Head of caudate nucleus (tissue), 42 donors: Measurements from ENCODE around the gene ATP2B3.

Experiments
- DNase-seq, 42 donors: peaks; one replicate each; pipeline versions ENCODE4 v3.0.0 to v3.0.0-alpha.2; 2020 to 2021; ENCODE audit warnings: mixed read lengths in 7 of 42
- intact Hi-C: fragments of 100-400 bp; cut with DNase I; formaldehyde crosslinking; loops from one replicate; pipeline ENCODE4 v1.15.0; 2022

ATP2B3 gene

DNA sequence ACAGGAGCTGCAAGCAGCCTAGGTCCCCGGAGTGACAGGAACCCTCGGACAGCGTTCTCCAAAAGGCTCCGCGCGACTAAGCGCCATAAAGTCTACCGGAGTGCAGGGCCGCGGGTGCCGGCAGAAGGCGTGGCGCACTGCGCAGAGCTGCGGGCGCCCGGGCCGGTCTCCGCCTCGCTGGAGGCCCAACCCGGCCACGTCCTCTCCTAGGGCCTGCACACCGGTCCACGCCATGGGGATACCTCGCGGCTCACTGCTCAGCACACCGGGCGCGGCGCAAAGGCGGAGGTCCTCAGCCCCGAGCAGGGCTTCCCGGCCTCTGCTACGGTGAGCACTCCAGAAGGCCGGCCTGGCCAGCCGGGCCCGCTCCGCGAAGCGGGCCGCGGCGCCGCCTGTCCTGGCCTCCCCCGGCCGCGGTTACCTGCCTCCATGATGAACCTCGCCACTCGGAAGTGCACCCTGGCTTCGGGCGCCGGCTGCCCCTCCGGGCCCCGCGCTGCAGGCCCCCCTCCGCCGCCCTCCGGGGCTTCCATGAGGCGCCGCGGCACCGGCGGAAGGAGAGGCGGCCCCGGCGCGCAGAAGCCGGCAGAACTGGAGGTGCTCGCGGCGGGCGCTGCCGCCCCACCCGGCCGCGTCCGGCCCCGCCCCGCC is 81.2 kb downstream of the ATP2B3 start, which contains the start of gene CCNQ:
TSS of gene CCNQ (minus strand) at position 599 of the 651 bp plus-strand sequence. CDS start at position 533, 66 bp downstream.
- DNase-seq = peak in 12 of 42 donors; percentile 8 to 38 (median 27)

GRCh38 chrX:153599192-153600031 is 82.0 kb downstream of the ATP2B3 start:
- intact Hi-C loops = no loop called here
- DNase-seq = peak; percentile 63 to 92 (median 86)

More for the DNA sequence above, 81.2 kb downstream of the ATP2B3 start, which contains the start of gene CCNQ:
- intact Hi-C loops = no loop called here

DNA sequence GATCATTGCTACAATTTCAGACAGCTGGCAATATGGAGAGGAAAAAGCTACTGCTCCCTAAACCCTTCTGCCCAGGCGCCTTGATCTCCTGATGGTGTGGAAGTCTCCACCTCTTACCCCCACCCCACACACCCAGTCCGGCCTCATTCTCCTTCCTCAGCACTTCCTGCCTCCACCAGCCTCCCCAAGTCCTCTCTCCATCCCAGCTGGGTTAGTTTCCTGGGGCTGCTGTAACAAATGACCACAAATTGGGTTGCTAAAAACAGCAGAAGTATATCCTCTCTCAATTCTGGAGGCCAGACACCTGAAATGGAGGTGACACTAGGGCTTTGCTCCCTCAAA is 82.6 kb downstream of the ATP2B3 start:
- intact Hi-C loops = no loop called here
- peak in 2 of 42 donors; percentile 4 to 17 for DNase-seq

DNA sequence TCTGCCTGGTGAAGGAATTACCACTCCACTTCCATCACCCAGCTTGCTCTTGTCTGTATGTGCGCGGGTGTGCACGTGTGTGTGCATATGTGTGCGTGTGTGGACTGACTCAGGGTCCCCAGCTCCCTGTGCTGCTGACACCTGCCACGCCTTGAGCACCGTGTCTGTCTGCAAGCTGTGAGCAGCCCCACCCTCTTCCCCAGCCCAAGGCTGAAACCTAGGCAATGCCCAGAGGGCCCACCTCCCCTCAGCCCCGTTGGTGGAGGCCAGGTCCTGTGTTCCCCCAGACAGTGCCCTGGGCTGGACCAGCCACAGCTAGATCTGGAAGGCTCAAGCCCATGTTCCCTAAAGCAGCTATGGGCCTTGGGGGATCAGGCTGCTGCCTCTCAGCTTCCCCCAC is 83.5 kb downstream of the ATP2B3 start:
- intact Hi-C loops = no loop called here
- peak in 3 of 42 donors; percentile 1 to 26 (median 8) for DNase-seq

DNA sequence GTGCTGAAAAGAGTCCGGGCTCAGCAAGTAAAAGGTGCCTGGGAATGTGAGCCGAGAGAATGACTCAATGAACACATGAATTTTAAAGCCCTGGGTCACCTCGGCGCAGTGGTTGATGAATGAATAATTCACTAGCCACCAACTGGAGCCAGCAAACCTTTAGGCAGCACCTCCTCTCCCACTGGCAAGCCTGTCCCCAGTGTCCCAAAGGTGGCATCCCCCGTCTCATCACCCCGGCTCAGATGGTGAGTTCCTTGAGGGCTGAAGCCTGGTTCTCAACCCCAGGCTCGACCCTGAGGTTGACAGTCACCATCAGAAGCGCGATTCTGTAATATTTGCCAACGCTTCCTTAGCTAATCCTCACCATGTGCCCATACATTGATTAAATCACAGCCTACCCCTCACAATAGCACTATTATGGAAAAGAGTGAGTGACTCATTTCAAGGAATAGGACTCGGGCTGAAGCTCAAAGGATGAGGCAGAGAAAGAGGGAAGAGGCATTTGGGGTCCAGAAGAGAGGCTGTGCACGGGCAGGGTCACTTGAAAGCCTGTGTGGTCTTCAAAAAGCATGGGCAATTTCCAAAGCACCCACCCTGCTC is 84.2 kb downstream of the ATP2B3 start:
- intact Hi-C loops = no loop called here
- DNase-seq = peak in 2 of 42 donors; percentile 3 to 7

DNA sequence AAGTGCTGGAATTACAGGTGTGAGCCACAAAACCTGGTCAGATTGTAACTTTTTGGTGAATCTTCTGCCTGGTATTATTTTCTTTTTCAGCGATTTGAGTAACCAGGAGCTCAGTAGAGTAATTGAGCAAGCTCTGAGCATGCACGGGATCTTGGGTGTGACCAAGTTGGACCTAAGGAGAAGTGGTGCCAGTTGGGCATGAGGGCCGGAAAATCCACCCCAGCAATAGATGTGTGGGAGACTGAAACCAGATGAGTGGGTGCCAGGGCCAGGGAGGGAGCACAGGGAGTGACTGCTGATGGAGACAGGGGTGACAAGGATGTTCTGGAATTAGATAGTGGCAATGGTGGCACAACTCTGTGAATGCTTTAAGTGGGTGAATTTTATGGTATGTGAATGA is 85.2 kb downstream of the ATP2B3 start:
- intact Hi-C loops = no loop called here
- DNase-seq = peak in 2 of 42 donors; percentile 0 to 4

DNA sequence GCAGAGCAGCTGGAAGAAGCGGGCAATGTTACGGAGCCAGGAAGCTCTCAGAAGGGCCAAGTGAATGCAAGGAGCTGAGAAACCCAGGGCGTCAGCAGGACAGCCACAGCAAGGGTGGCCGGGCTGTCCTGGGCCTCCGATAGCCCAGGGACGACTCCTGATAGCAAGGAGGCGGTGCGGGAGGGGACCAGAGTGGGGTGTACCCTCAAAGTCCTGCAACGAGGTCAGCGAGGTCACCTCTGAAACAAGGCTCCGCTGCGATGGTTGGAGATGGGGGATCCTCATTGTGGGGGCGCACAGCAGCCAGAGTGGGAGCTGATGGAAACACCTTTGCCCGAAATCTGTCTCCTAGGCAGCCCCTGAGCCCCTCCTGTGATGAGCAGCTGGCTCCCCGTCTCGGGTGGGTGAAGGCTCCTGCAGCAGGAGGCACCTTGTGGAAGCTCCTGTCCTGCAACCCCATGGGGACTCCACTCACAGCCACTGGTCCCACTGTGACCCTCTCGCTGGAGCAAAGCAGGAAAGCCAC is 85.8 kb downstream of the ATP2B3 start:
- intact Hi-C loops = no loop called here
- DNase-seq = peak in 3 of 42 donors; percentile 3 to 19 (median 6)

DNA sequence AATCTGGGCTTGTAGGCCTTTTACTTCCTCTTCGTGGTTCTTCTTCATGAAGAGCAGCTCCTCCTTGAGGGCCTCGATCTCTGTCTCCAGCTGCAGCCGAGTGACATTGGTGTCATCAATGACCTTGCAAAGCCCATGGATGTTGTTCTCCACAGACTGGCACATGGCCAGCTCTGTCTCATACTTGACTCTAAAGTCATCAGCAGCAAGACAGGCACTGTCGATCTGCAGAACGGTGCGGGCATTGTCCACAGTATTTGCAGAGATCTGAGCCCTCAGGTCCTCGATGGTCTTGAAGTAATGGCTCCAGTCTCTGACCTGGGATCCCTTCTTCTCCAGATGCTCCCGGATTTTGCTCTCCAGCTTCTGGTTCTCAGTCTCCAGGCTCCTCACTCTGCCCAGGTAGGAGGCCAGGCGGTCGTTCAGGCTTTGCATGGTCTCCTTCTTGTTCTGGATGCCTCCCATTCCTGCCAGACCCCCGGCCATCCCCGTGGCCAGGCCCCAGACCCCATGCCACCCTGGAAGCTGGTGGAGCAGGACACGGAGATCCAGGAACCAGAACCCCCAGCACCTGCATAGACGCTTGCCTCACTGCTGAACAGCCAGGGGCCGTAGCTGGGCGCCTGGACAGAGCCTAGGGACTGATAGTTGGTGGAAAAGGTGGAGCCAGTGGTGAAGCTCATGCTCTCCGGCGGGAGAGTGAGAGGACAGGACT is 87.4 kb downstream of the ATP2B3 start:
- DNase-seq = peak in 3 of 42 donors; percentile 0 to 15 (median 13)
- intact Hi-C loops = loop anchor here (5.0 kb wide), 1 partner anchor 62 kb away; no protein-coding TSS in a partner anchor

DNA sequence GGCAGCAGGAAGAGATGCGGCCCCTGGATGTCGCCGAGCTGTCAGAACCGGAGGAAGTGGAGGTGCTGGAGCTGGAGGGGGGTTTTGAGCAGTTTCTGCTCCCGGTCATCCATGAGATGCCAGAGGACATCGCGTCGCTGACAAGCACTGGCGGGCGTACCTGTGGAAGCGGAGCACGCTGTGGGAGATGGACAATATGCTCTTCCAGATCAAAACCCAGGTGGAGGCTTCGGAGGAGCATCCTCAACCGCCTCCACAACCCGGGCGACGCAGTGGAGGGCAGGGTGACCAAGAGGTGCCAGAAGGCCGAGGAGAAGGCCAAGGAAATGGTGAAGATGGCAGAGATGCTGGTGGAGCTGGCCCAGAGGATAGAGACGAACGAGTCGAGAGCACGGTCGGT is 89.1 kb downstream of the ATP2B3 start:
- DNase-seq = peak in 2 of 42 donors; percentile 0 to 3
- intact Hi-C loops = loop anchor here (5.0 kb wide), 1 partner anchor 61 kb away; no protein-coding TSS in a partner anchor

DNA sequence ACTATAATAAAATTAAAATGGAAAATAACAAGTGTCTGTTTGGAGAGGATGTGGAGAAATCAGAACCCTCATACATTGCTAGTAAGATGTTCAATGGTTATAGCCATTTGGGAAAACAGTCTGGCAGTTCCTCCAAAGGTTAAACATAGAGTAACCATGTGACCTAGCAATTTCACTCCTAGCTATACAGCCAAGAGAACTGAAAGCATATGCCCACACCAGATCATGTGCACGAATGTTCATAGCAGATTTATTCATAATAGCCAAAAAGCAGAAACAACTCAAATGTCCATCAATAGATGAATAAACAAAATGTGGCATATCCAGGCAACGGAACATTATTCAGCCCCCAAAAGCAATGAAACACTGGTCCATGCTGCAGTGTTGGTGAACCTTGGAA is 90.9 kb downstream of the ATP2B3 start:
- intact Hi-C loops = loop anchor here (5.0 kb wide), 1 partner anchor 59 kb away; no protein-coding TSS in a partner anchor
- peak in 2 of 42 donors; percentile 0 to 5 for DNase-seq

DNA sequence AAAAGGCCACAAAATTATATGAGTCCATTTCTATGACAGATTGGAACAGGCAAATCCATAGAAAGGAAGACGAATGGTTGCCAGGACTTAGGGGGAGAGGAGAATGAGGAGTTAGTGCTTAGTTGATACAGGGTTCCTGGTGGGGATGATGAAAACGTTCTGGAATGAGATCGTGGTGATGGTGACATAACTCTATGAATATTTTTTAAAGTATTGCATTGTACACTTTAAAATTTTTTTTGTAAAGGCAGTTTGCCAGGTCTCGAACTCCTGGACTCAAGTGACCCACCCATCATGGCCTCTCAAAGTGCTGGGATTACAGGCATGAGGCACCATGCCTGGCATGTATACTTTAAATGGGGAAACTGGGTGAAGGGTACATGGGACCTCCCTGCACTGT is 91.4 kb downstream of the ATP2B3 start:
- intact Hi-C loops = loop anchor here (5.0 kb wide), 1 partner anchor 58 kb away; no protein-coding TSS in a partner anchor
- DNase-seq = no peak

GRCh38 chrX:153609917-153610835 is 92.7 kb downstream of the ATP2B3 start:
- intact Hi-C loops = loop anchor here (5.0 kb wide), 1 partner anchor 57 kb away; no protein-coding TSS in a partner anchor
- peak; percentile 60 to 91 (median 82) for DNase-seq

DNA sequence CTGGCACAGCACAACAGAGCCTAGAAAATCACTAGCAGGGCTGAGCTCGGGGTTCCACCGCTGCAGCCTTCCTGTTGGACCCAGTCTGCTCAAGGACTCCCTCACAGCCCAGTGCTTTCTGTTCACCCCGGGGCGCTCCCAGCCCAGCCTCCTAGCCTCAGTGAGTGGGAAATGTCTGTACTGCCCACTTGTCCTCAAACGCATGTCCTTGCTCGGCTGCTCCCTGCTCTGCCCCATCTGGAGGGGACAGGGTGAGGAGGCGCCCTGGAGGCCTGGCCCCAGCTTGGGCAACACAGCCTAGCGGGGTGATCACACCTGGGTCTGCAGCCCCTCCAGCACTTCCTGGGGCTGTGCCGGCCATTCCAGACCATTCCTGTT is 93.4 kb downstream of the ATP2B3 start:
- DNase-seq = peak in 2 of 42 donors; percentile 18 to 41
- intact Hi-C loops = no loop called here

GRCh38 chrX:153611298-153612095 is 94.1 kb downstream of the ATP2B3 start:
- intact Hi-C loops = no loop called here
- peak in 1 of 42 donors; percentile 10 for DNase-seq

DNA sequence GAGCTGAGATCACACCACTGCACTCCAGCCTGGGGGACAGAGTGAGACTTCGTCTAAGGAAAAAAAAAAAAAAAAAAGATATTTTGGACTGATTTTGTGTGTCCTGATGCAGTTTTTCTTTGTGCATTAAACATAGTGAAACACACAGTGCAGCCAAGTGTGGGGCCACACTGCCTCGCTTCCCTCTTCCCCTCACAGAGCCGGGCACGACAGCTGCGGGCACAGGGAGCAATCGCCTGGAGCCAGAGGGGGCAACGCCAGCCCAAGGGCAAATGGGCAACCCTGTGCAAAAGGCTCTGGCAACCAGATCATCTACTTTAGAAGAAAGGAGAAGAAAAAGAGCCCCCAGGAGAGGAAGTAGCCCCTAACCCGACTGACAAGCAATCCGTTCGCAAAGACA is 95.0 kb downstream of the ATP2B3 start:
- intact Hi-C loops = no loop called here

GRCh38 chrX:153614818-153615217 is 97.4 kb downstream of the ATP2B3 start:
- intact Hi-C loops = no loop called here

More for the DNA sequence above, 95.0 kb downstream of the ATP2B3 start:
- no peak for DNase-seq

GRCh38 chrX:153620576-153620975 is 103.1 kb downstream of the ATP2B3 start:
- intact Hi-C loops = no loop called here
- peak in 2 of 42 donors; percentile 4 to 16 for DNase-seq

More at GRCh38 chrX:153614818-153615217, 97.4 kb downstream of the ATP2B3 start:
- DNase-seq = no peak
